HG03060 (cell line): ENCODE data around the gene ACADS.
"Not testable (repeated sequence)": the region's sequence is repeated elsewhere in the genome, so short reads cannot be mapped to it uniquely, and the experiment has no call there.

Experiments
- ATAC-seq: cut with Tn5 transposase; IDR thresholded peaks from one replicate; pipeline ENCODE4 v1.9.1; 2021; ENCODE audit warnings: low read depth, moderate number of reproducible peaks; ENCODE audit not compliant: unreplicated experiment

ACADS gene

GRCh38 chr12:120725151-120725658, 421 bp upstream of the ACADS start:
- ATAC-seq: no peak

GRCh38 chr12:120726510-120726793, 826 bp downstream of the ACADS start:
- ATAC-seq: no peak

GRCh38 chr12:120726961-120727360, 1.3 kb downstream of the ACADS start:
- no peak for ATAC-seq

DNA sequence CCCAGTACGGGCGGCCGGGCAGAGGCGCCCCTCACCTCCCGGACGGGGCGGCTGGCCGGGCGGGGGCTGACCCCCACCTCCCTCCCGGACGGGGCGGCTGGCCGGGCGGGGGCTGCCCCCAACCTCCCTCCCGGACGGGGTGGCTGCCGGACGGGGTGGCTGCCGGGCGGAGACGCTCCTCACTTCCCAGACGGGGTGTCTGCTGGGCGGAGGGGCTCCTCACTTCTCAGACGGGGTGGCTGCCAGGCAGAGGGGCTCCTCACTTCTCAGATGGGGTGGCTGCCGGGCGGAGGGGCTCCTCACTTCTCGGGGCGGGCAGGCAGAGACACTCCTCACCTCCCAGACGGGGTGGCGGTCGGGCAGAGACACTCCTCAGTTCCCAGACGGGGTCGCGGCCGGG, 6.6 kb downstream of the ACADS start:
- not testable (repeated sequence) for ATAC-seq

DNA sequence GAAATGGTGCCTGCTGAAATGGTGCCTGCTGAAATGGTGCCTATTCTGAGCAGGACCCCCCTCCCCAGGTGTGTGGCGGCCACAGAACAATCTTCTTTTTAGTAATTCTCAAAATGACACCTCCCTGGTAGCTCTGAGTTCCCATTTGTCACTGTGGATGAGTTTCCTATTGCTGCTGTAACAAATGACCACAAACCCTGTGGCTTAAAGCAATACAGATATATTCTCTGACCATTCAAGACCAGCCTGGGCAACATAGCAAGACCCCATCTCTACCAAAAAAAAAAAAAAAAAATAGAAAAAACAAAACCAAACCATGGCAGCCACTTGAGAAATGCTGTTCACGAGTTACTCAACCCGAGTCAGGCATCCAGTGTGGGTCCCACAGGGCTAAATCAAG, 7.9 kb downstream of the ACADS start:
- no peak for ATAC-seq

- no peak for ATAC-seq
Measured at GRCh38 chr12:120734210-120734609, 8.6 kb downstream of the ACADS start.

GRCh38 chr12:120735181-120735580, 9.6 kb downstream of the ACADS start:
- ATAC-seq: no peak

DNA sequence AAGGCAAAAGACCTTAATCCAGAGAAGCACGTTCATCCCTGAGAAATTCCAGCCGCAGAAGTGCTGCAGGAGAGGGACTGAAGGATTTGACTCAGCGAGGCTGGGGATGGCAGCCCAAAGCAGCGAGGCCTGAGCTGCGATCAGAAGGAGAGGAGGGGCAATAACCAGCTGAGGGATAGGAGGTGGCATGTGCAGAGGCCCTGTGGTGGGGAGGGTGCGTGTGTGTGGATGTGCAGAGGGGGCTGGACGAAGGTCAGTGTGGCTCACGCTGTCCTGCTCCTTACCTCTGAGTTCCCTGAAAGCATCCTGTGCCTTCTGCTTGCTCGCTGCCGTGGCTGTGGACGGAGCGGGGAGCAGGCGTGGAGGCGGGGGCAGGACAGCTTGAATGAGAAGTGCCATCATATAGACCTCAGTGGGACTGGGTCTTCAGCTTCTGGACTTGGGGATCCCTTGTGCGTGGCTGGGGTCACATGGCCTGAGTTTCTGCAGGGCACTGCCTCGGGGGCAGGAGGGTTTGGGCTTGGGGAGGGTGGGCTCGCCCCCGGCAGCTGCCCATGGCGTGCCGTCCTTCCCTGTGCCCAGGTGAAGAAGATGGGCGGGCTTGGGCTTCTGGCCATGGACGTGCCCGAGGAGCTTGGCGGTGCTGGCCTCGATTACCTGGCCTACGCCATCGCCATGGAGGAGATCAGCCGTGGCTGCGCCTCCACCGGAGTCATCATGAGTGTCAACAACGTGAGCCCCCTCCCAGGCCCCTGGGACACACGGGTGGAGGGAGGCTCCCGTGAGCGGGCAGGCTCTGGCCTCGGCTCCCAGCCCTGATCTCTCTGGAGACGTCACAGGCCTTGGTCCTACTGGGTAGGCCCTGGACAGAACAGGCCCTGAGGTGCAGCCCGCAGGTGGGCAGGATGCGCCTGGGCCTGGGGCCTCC, 11.0 kb downstream of the ACADS start:
- ATAC-seq: no peak

GRCh38 chr12:120737557-120738251, 12.1 kb downstream of the ACADS start:
- ATAC-seq: no peak

- no peak for ATAC-seq
Measured at GRCh38 chr12:120738252-120739030, 12.8 kb downstream of the ACADS start.

- no peak for ATAC-seq
Measured at GRCh38 chr12:120739031-120739762, 13.6 kb downstream of the ACADS start.

DNA sequence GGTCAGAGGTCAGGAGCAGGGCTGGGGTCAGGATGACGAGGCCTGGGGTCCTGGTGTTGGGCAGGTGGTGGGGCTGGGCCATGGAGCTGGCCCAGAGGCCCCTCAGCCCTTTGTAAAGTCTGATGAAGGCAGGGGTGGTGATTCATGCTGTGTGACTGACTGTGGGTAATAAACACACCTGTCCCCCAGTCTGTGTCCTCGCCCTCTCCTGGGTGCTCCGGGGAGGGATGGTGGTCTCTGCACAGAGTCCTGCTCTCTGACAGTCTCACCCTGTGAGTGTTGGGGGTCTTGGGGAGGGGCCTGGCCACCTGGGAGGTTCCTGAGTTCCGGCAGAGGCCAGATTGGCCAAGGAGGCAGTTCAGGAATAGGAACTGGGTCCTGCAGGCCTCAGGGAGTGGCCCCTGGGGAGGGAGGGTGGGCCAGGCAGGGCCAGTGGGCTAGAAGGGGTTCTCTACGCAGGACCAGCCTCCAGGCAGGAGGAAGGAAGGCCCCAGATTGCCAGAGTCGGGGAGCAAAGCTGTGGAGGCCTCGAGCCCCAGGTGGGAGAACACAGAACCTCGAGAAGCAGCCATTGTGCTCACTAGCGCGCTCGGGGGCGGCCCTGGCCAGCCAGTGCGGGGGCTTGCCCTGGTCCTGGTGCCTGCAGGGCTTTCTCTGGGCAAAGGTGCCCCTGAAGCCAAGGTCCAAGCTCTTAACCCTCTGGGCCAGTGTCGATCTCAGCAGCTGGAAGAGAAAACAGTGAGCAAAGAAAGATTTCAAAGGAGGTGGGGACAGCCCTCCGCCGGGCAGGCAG, 14.4 kb downstream of the ACADS start:
- no peak for ATAC-seq

GRCh38 chr12:120740871-120741270, 15.2 kb downstream of the ACADS start:
- ATAC-seq: no peak

DNA sequence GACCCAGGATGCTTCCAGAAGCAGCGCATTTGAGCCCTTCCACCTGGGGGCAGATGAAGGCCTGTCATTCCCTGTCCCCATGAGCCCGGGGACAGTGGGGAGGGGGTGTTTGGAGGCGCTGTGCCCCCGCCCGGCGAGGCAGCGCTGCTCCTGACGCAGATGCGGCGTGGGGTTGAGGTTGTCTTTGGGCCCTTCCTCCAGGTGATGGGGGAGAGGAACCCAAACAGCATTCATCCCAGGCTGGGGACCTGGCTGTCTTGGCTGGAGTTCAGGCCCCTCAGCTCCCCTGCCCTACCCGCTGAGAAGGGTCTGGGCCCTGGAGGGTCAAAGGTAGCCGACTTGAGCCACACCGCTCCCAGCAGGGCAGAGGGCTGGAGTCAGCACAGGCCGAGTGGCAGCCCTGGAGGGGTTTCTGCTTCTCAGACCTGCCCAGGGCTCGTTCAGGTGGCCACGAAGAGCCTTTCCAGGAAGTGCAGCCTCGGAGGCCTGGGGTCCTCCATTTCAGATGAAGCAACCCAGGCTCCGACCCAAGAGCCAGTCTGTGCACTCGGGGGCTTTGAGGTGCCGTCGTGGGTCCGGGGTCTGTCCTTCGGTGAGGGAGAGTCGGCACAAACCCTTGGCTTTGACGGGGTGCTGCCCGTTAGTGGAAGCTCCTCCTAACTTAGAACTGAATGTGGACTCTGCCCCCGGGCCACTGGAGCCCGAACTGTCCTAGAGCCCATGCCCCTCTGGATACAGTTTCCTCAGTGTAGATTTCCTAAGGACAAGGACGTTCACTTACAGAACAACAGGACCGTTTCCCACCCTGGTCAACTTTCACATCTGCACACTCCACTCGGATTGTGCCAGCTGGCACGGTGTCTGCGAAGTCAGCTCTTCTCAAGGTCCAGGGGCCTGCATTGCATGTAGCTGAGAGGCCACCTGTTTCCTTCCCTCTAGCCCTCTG, 16.1 kb downstream of the ACADS start:
- ATAC-seq: no peak

GRCh38 chr12:120744922-120745493, 19.4 kb downstream of the ACADS start:
- no peak for ATAC-seq

DNA sequence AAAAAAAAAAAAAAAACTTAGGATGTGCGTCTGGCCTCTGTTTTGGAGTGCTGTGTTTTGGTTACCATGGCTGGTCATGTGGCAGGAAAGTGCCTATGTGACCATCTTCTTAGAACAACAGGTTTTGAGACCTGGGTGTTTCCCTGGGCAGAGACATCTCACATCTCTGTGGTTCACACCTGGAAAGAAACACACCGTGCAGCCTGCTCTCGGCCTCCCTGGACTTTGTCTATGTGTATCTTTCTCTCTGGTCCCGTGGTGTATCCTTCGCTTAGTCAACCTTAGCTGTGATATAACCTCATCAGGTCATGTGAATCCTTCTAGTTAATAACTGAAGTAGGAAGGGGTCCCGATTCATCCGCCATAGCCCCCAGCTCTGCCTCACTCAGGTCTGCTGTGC, 22.6 kb downstream of the ACADS start:
- ATAC-seq: no peak

DNA sequence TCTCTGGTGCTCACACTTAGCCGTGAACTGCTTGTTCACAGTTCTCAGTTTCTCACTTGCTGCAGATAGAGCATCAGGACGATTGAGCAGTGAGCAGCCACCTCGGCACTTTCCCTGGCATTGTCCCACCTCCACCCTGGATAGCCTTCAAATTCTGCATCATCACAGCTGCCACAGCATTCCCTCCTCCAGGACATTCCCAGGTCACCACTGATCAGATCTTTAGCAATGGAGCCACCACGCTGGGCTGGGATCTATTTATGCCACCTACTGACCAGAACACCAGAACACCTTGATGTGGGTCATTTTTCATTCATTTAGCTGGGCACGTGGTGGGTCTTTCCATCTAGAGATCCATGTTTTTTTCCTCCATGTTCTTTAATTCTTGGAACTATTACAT, 23.6 kb downstream of the ACADS start:
- no peak for ATAC-seq

GRCh38 chr12:120750806-120751205, 25.2 kb downstream of the ACADS start:
- no peak for ATAC-seq
